GM10266 (cell line): ENCODE data around the gene ORC3.

Experiments used
- DNase-seq: peaks from one replicate; pipeline ENCODE4 v3.0.0; 2012; ENCODE audit errors: extremely low spot score
- CTCF ChIP-seq: IDR thresholded peaks from 2 replicates; pipeline ENCODE4 v1.5.1; 2012; ENCODE audit warnings: mild to moderate bottlenecking, low read depth; ENCODE audit not compliant: control insufficient read depth, insufficient read depth; ENCODE audit errors: missing control alignments

The ORC3 gene

GRCh38 chr6:87697581-87698546, 107.9 kb downstream of the ORC3 start:
- no peak for TF ChIP-seq CTCF
- no peak for DNase-seq

GRCh38 chr6:87698547-87699006, 108.6 kb downstream of the ORC3 start:
- DNase-seq: no peak
- TF ChIP-seq CTCF: no peak

- TF ChIP-seq CTCF: no peak
- no peak for DNase-seq
Measured at GRCh38 chr6:87699576-87699975, 109.6 kb downstream of the ORC3 start.

- peak; percentile 27 for TF ChIP-seq CTCF
- peak; percentile 74 for DNase-seq
Measured at GRCh38 chr6:87700397-87701343, 110.7 kb downstream of the ORC3 start.

GRCh38 chr6:87701344-87701675, 111.4 kb downstream of the ORC3 start:
- TF ChIP-seq CTCF: no peak
- DNase-seq: no peak

GRCh38 chr6:87701676-87702588, 112.0 kb downstream of the ORC3 start, which contains the start of gene AKIRIN2:
Gene AKIRIN2, minus strand, starts transcription at chr6:87702233. Its CDS starts 549 bp downstream, at chr6:87701684.
- no peak for TF ChIP-seq CTCF
- peak; percentile 89 for DNase-seq
